Caco-2 (cell line): Measurements from ENCODE around the gene PRKAG1. TPM values are rescaled to one million over a fixed set of nuclear protein-coding genes. Genes with fewer than 3 reads are reported as not detected.

Experiments
- BruUV-seq: library from RNA; stranded (reverse); fragments of 400-500 nt; replicated peaks from 2 replicates; lab custom pipeline; 2021; lab: Mats Ljungman, UMichigan
- CTCF ChIA-PET: fragments of 300-600 bp; sonication (Branson Sonifier 250); formaldehyde crosslinking; loops from one replicate; lab custom pipeline; 2022; ENCODE audit warnings: antibody characterized with exemption; lab: Charles Lee
- POLR2A ChIA-PET: fragments of 300-600 bp; sonication (Branson Sonifier 250); formaldehyde crosslinking; loops from one replicate; lab custom pipeline; 2022; ENCODE audit warnings: antibody characterized with exemption; lab: Charles Lee
- DNase-seq, 2 experiments: peaks; one replicate each; pipeline versions ENCODE4 v3.0.0 to v3.0.0-alpha.2; 2020 to 2022
- H3K27me3 ChIP-seq: replicated peaks from 2 replicates; pipeline ENCODE4 v1.6.0; 2011; ENCODE audit warnings: low read length; ENCODE audit not compliant: control insufficient read depth, insufficient read depth
- H3K36me3 ChIP-seq: 2 replicates; pipeline ENCODE4 v1.5.1; 2011; ENCODE audit warnings: low read length; ENCODE audit not compliant: control insufficient read depth, insufficient read depth
- H3K4me1 ChIP-seq: fragments of 250-450 bp; sonication (Bioruptor Pico); 2 replicates; pipeline ENCODE4 v1.5.1; 2020; ENCODE audit warnings: mild to moderate bottlenecking
- H3K4me3 ChIP-seq: 2 replicates; pipeline ENCODE4 v1.5.1; 2011; ENCODE audit warnings: low read depth, mild to moderate bottlenecking, control low read depth, low read length
- H3K9me3 ChIP-seq: fragments of 250-450 bp; sonication (Bioruptor Pico); 2 replicates; pipeline ENCODE4 v1.5.1; 2020; ENCODE audit warnings: mild to moderate bottlenecking, moderate library complexity
- H3K27ac Mint-ChIP-seq: one replicate; pipeline ENCODE4 v1.8.0; 2022; ENCODE audit warnings: mixed read lengths; ENCODE audit not compliant: unreplicated experiment
- H3K27me3 Mint-ChIP-seq: one replicate; pipeline ENCODE4 v1.8.0; 2022; ENCODE audit warnings: mixed read lengths; ENCODE audit not compliant: insufficient read depth, unreplicated experiment
- H3K36me3 Mint-ChIP-seq: one replicate; pipeline ENCODE4 v1.8.0; 2022; ENCODE audit warnings: mild to moderate bottlenecking, mixed read lengths; ENCODE audit not compliant: insufficient read depth, unreplicated experiment
- H3K4me1 Mint-ChIP-seq: one replicate; pipeline ENCODE4 v1.8.0; 2022; ENCODE audit warnings: low read depth, mixed read lengths; ENCODE audit not compliant: unreplicated experiment
- H3K4me3 Mint-ChIP-seq: one replicate; pipeline ENCODE4 v1.8.0; 2022; ENCODE audit warnings: mild to moderate bottlenecking, moderate library complexity, mixed read lengths; ENCODE audit not compliant: unreplicated experiment
- H3K9me3 Mint-ChIP-seq: one replicate; pipeline ENCODE4 v1.8.0; 2022; ENCODE audit warnings: mixed read lengths; ENCODE audit not compliant: unreplicated experiment
- intact Hi-C: fragments of 100-400 bp; cut with micrococcal nuclease; formaldehyde crosslinking; loops from one replicate; pipeline ENCODE4 v1.10.0; 2022; ENCODE audit not compliant: unreplicated experiment
- total RNA-seq: library from RNA; stranded (reverse); gene quantifications from 2 replicates; pipeline ENCODE4 v1.2.3, GENCODE V29; 2022
- TF ChIP-seq, protein P1 (sequence below), 2 experiments: fragments of 200-600 bp in 1 of 2; IDR thresholded peaks; 1 replicate in 1 of 2; 2 replicates in 1 of 2; pipeline versions ENCODE4 v1.5.1 to v1.8.0; 2011 to 2022; ENCODE audit warnings: antibody characterized with exemption in 1 of 2, control low read depth in 1 of 2, inconsistent platforms in 1 of 2, low read depth in 1 of 2, low read length in 1 of 2, mild to moderate bottlenecking in 1 of 2, moderate library complexity in 1 of 2; ENCODE audit not compliant: insufficient read depth in 1 of 2, severe bottlenecking in 1 of 2, unreplicated experiment in 1 of 2

The PRKAG1 gene
- total RNA-seq, 1 experiment from 2014 or later: 60.3 TPM

DNA sequence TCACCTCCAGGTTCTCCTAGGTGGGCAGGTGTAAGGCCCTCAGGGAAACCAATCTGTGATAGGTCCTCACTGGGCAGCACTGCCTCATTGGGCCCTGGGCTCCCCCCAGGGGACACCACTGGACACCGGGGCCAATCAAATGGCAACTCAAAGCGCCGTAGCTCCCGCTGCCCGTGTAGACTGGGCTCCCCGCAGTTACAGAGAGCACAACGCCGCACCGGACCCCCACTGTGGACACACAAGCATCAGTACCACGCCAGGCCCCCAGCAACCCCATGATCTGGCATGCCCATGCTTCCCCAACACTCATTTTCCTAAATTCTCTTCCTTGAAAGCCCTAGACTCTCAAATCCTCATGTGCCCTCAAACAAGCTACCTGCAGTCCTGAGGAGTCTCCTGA, 35.9 kb upstream of the PRKAG1 start:
- Histone ChIP-seq H3K9me3 (no peaks in the 10 kb centered on the region), H3K4me3 (no peak overlapping the region), H3K27me3 (no peaks in the 10 kb centered on the region), H3K4me1 (peaks cover 17% of the 10 kb centered on the region), H3K36me3 (peaks cover 15% of the 10 kb centered on the region)
- peaks cover 67% of the 10 kb centered on the region for H3K36me3 Mint-ChIP-seq
- H3K4me3 Mint-ChIP-seq: no peak overlapping the region
- intact Hi-C loops: no loop called here
- DNase-seq: no peak
- no peaks in the 10 kb centered on the region for H3K9me3 Mint-ChIP-seq
- no TSS peak for BruUV-seq
- POLR2A ChIA-PET: no interaction called here
- peaks cover 16% of the 10 kb centered on the region for H3K4me1 Mint-ChIP-seq
- H3K27ac Mint-ChIP-seq: no peak overlapping the region
- H3K27me3 Mint-ChIP-seq: no peaks in the 10 kb centered on the region
- TF ChIP-seq, protein P1, sequence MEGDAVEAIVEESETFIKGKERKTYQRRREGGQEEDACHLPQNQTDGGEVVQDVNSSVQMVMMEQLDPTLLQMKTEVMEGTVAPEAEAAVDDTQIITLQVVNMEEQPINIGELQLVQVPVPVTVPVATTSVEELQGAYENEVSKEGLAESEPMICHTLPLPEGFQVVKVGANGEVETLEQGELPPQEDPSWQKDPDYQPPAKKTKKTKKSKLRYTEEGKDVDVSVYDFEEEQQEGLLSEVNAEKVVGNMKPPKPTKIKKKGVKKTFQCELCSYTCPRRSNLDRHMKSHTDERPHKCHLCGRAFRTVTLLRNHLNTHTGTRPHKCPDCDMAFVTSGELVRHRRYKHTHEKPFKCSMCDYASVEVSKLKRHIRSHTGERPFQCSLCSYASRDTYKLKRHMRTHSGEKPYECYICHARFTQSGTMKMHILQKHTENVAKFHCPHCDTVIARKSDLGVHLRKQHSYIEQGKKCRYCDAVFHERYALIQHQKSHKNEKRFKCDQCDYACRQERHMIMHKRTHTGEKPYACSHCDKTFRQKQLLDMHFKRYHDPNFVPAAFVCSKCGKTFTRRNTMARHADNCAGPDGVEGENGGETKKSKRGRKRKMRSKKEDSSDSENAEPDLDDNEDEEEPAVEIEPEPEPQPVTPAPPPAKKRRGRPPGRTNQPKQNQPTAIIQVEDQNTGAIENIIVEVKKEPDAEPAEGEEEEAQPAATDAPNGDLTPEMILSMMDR (IDR thresholded peaks at IDR 0.05; ENCODE audit: insufficient read depth in 1 of 2, low read depth in 1 of 2, low read length in 1 of 2, severe bottlenecking in 1 of 2, unreplicated experiment in 1 of 2): no peak
- CTCF ChIA-PET: no interaction called here

DNA sequence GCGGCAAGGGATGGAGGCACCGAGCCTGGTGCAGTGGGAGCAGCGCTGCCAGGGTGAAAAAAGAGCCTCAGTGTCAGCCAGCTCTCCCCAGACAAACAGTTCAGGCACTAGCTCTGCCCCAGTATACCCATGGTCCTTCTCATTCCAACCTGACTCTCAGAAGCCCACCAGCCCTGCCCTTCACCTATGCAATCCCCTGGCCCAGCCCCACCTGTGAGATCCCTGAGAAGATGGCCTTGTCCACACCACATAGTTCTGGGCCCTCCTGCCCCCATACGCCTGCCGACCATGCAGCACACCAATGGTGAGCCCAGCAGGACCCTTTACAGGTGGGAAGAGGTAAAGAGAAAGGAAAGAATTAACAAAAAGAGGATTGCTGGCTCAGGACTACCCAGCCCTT, 35.5 kb upstream of the PRKAG1 start:
- intact Hi-C loops: no loop called here
- CTCF ChIA-PET: no interaction called here
- TF ChIP-seq, protein P1 (IDR thresholded peaks at IDR 0.05; ENCODE audit: insufficient read depth in 1 of 2, low read depth in 1 of 2, low read length in 1 of 2, severe bottlenecking in 1 of 2, unreplicated experiment in 1 of 2): no peak
- H3K27me3 ChIP-seq: no peaks in the 10 kb centered on the region
- no TSS peak for BruUV-seq
- H3K27me3 Mint-ChIP-seq: no peaks in the 10 kb centered on the region
- POLR2A ChIA-PET: no interaction called here
- DNase-seq: no peak
- peaks cover 68% of the 10 kb centered on the region for H3K36me3 Mint-ChIP-seq
- H3K4me3 ChIP-seq: no peak overlapping the region
- H3K27ac Mint-ChIP-seq: no peak overlapping the region
- H3K9me3 ChIP-seq: no peaks in the 10 kb centered on the region
- H3K4me1 Mint-ChIP-seq: peaks cover 16% of the 10 kb centered on the region
- H3K4me3 Mint-ChIP-seq: no peak overlapping the region
- peaks cover 17% of the 10 kb centered on the region for H3K4me1 ChIP-seq
- no peaks in the 10 kb centered on the region for H3K9me3 Mint-ChIP-seq
- peaks cover 16% of the 10 kb centered on the region for H3K36me3 ChIP-seq

DNA sequence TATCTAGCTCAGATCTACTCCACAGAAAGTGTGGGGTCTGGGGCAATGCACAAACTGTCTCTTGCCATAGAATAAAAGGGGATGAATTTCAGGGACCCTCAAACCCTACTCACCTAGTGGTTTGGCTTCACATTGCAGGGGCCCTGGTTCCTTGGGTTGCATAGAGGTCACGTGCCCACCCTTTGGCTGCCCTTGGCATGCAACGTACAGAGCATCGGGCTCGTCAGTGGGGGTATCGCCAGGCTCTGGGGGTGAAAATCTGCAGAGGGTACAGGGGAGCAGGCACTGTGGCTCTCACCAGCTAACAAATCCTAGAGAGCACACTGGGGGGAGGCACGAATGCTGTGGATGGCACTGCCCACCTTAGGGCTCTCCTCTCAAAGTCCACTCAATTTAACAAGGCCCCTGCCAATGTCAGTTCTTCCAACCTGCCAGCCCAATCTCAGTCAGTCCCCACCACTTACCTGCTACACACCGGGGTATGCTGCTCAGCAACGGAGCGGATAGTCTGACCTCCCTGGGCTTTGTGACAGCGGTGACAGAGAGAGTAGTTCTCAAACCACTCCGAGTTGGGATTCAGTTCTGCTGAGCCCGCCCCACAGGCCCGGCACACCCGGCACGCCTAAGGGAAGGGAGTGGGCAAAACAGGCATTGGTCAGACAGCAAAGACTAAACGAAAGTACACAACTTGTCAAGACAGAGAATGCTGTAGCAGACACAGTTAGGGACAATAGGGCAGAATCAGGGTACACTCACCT, 34.1 kb upstream of the PRKAG1 start:
- no peaks in the 10 kb centered on the region for H3K9me3 Mint-ChIP-seq
- CTCF ChIA-PET: no interaction called here
- Histone ChIP-seq H3K27me3 (no peaks in the 10 kb centered on the region), H3K4me3 (no peak overlapping the region), H3K9me3 (no peaks in the 10 kb centered on the region), H3K36me3 (peaks cover 20% of the 10 kb centered on the region), H3K4me1 (peaks cover 6% of the 10 kb centered on the region)
- intact Hi-C loops: no loop called here
- peaks cover 82% of the 10 kb centered on the region for H3K36me3 Mint-ChIP-seq
- no peak for DNase-seq
- TSS peak; percentile 2 for BruUV-seq
- peaks cover 10% of the 10 kb centered on the region for H3K4me1 Mint-ChIP-seq
- POLR2A ChIA-PET: no interaction called here
- H3K27me3 Mint-ChIP-seq: no peaks in the 10 kb centered on the region
- TF ChIP-seq, protein P1 (IDR thresholded peaks at IDR 0.05; ENCODE audit: insufficient read depth in 1 of 2, low read depth in 1 of 2, low read length in 1 of 2, severe bottlenecking in 1 of 2, unreplicated experiment in 1 of 2): no peak
- no peak overlapping the region for H3K27ac Mint-ChIP-seq
- H3K4me3 Mint-ChIP-seq: no peak overlapping the region
